ENCODE measurements around the gene TMEM132D. TPM values are rescaled to one million over a fixed set of nuclear protein-coding genes. Genes with fewer than 3 reads are reported as not detected.

Gene TMEM132D
- total RNA-seq, 2 donors from 2014 or later, result under 0.01 to 0.26 TPM

GRCh38 chr12:129729170-129729569, 174.7 kb downstream of the TMEM132D start:
- DNase-seq (no peak), ATAC-seq (no peak)
- Histone ChIP-seq H3K36me3 (replicated peaks in 1 of 2; ENCODE audit: insufficient read depth in 1 of 2, low read depth in 2 of 2) (no peaks in the 10 kb centered on the region), H3K9me3 (no peaks in the 10 kb centered on the region), H3K27ac (no peak overlapping the region), H3K27me3 (no peaks in the 10 kb centered on the region), H3K4me1 (no peaks in the 10 kb centered on the region), H3K4me3 (no peak overlapping the region)
- 47 to 66% methylated on average over 2 of the region's 2 CpGs for WGBS, 2 donors
- intact Hi-C loops (cut with DNase I), result no loop called here
- TF ChIP-seq CTCF (IDR thresholded peaks at IDR 0.05) (no peak), POLR2A (IDR thresholded peaks at IDR 0.05) (no peak)

- Histone ChIP-seq H3K4me1 (no peaks in the 10 kb centered on the region), H3K27ac (no peak overlapping the region), H3K9me3 (no peaks in the 10 kb centered on the region), H3K36me3 (replicated peaks in 1 of 2; ENCODE audit: insufficient read depth in 1 of 2, low read depth in 2 of 2) (no peaks in the 10 kb centered on the region), H3K27me3 (no peaks in the 10 kb centered on the region), H3K4me3 (no peak overlapping the region)
- intact Hi-C loops (cut with DNase I), result no loop called here
- TF ChIP-seq POLR2A (IDR thresholded peaks at IDR 0.05) (no peak), CTCF (IDR thresholded peaks at IDR 0.05) (no peak)
- DNase-seq (no peak), ATAC-seq (no peak)
- 65 to 81% methylated on average over 3 of the region's 3 CpGs for WGBS, 2 donors
Measured at GRCh38 chr12:129727100-129727499, 176.7 kb downstream of the TMEM132D start.

- no peaks in the 10 kb centered on the region for H3K9me3 ChIP-seq
- no peak overlapping the region for H3K4me3 ChIP-seq
- TF ChIP-seq POLR2A (IDR thresholded peaks at IDR 0.05) (no peak), CTCF (IDR thresholded peaks at IDR 0.05) (no peak)
- DNase-seq (no peak), ATAC-seq (no peak)
- H3K27me3 ChIP-seq, result no peaks in the 10 kb centered on the region
- 54 to 64% methylated on average over 8 of the region's 8 CpGs for WGBS, 2 donors
- no peaks in the 10 kb centered on the region for H3K36me3 ChIP-seq (replicated peaks in 1 of 2; ENCODE audit: insufficient read depth in 1 of 2, low read depth in 2 of 2)
- no peaks in the 10 kb centered on the region for H3K4me1 ChIP-seq
- intact Hi-C loops (cut with DNase I), result no loop called here
- no peak overlapping the region for H3K27ac ChIP-seq
Measured at GRCh38 chr12:129723260-129723659, 180.6 kb downstream of the TMEM132D start.

- no peaks in the 10 kb centered on the region for H3K36me3 ChIP-seq (replicated peaks in 1 of 2; ENCODE audit: insufficient read depth in 1 of 2, low read depth in 2 of 2)
- no peaks in the 10 kb centered on the region for H3K27me3 ChIP-seq
- H3K4me3 ChIP-seq, result no peak overlapping the region
- H3K27ac ChIP-seq, result no peak overlapping the region
- 59 to 64% methylated on average over 4 of the region's 4 CpGs for WGBS, 2 donors
- intact Hi-C loops (cut with DNase I), result no loop called here
- ATAC-seq (no peak), DNase-seq (no peak)
- no peaks in the 10 kb centered on the region for H3K9me3 ChIP-seq
- no peak for TF ChIP-seq CTCF (IDR thresholded peaks at IDR 0.05)
- TF ChIP-seq POLR2A (IDR thresholded peaks at IDR 0.05), result no peak
- no peaks in the 10 kb centered on the region for H3K4me1 ChIP-seq
Measured at GRCh38 chr12:129720618-129721017, 183.2 kb downstream of the TMEM132D start.

GRCh38 chr12:129719416-129719815, 184.4 kb downstream of the TMEM132D start:
- 33 to 37% methylated on average over 3 of the region's 3 CpGs for WGBS, 2 donors
- Histone ChIP-seq H3K4me1 (no peaks in the 10 kb centered on the region), H3K36me3 (replicated peaks in 1 of 2; ENCODE audit: insufficient read depth in 1 of 2, low read depth in 2 of 2) (no peaks in the 10 kb centered on the region), H3K9me3 (no peaks in the 10 kb centered on the region), H3K27ac (no peak overlapping the region), H3K27me3 (no peaks in the 10 kb centered on the region), H3K4me3 (no peak overlapping the region)
- ATAC-seq (no peak), DNase-seq (no peak)
- intact Hi-C loops (cut with DNase I), result no loop called here
- TF ChIP-seq CTCF (IDR thresholded peaks at IDR 0.05) (no peak), POLR2A (IDR thresholded peaks at IDR 0.05) (no peak)

Data from body of pancreas (tissue), 4 donors.